ENCODE measurements around the gene VCX. TPM values are rescaled to one million over a fixed set of nuclear protein-coding genes. Genes with fewer than 3 reads are reported as not detected.
"Not testable (repeated sequence)": the region's sequence is repeated elsewhere in the genome, so short reads cannot be mapped to it uniquely, and the experiment has no call there.

VCX gene
- total RNA-seq: not detected

DNA sequence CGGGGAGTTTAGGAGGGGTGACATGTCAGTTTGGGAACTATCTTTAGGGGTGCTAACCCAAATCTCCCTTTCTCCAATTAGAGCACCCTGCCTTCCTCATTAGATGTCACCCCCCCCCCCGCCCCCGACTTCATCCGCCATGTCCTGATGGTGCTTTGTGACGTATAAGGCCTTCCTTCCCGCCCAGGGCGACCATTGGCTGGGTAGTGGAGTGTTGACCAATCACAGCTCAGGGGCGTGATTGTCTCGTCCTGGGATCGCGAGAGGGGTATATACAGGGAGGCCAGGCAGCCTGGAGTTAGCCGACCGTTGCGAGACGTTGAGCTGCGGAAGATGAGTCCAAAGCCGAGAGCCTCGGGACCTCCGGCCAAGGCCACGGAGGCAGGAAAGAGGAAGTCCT is at the start of gene VCX:
Gene VCX, plus strand, starts transcription at position 301 of the 400 bp plus-strand sequence. Its CDS starts 33 bp downstream, at position 334.
- not testable (repeated sequence) for H3K4me1 Mint-ChIP-seq, DNase-seq

DNA sequence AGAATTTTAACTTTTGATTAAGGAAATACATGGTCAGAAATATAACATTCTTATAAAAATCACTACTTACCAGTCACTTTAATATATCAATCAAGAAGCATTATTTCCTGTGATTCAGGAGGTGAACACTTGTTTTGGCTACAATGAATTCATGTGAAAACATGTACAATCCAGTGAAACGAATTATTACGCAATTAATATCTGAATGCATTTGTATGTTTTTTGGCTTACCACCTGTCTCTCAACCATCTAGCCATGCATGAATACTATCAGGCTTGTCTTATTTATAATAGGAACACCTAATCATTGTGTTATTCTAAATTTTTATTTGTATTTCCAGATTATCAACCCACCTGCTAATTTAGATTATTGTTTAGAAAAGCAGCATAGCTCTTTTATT is 44.6 kb upstream of the VCX start:
- no peaks in the 10 kb centered on the region for H3K27me3 Mint-ChIP-seq
- H3K9me3 Mint-ChIP-seq: no peaks in the 10 kb centered on the region
- no peaks in the 10 kb centered on the region for H3K4me1 Mint-ChIP-seq
- H3K36me3 Mint-ChIP-seq: no peaks in the 10 kb centered on the region
- no peak for DNase-seq
- H3K27ac Mint-ChIP-seq: no peak overlapping the region
- no peak overlapping the region for H3K4me3 Mint-ChIP-seq

More for the DNA sequence above, at the start of gene VCX:
- not testable (repeated sequence) for H3K4me3 Mint-ChIP-seq, H3K9me3 Mint-ChIP-seq, H3K27me3 Mint-ChIP-seq, H3K27ac Mint-ChIP-seq, H3K36me3 Mint-ChIP-seq

DNA sequence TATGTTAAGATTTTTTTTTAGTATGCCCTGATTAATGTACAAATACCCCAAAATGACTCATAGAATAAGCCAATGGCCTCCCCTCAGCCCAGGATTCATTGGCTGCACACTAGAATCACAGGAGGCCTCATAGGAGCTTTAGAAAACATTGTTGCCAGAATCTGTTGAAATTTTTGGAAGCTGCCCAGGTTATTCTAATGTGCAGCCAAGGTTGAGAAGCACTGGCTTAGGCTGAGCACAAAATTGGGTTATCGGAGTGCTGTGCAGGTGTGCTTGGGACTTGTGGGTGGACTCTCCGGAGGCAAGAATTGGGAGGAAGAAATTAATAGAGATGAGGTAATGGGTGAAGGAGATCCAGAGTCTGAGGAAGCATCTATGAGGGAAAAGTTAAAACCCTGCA is 41.3 kb upstream of the VCX start:
- no peaks in the 10 kb centered on the region for H3K9me3 Mint-ChIP-seq
- no peaks in the 10 kb centered on the region for H3K36me3 Mint-ChIP-seq
- no peak overlapping the region for H3K4me3 Mint-ChIP-seq
- no peak overlapping the region for H3K27ac Mint-ChIP-seq
- no peak for DNase-seq
- peaks cover 3% of the 10 kb centered on the region for H3K27me3 Mint-ChIP-seq
- H3K4me1 Mint-ChIP-seq: no peaks in the 10 kb centered on the region

DNA sequence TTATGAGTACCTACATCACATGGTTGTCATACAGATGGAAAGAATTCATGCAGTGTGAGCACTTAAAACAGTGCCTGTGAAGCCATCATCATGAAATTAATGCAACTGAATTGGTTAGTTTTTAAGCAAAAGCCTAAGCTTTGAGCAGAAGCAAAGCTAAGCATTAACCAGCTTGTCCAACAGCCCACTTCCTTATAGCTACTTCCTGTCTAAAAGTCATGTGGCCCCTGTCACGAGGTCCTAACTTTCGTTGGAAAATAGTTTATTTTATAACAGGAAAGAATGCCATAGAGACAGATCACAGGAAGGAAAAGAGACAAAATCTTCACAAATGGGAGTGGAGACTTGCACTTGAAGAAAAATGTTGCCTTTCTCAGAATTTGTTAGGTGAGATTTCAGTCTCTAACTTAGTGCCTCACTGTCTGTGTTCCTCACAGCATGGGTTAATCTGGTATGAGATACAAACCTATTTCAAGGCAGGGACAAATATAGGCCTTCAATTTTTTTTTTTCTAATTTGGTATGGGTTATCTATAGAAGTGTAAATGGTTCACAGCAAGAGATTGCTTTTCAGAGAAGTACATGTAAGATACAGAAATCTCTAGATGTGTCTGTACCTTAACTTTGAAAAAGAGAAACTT is 27.7 kb upstream of the VCX start:
- DNase-seq: no peak
- no peaks in the 10 kb centered on the region for H3K36me3 Mint-ChIP-seq
- peaks cover 4% of the 10 kb centered on the region for H3K9me3 Mint-ChIP-seq
- no peaks in the 10 kb centered on the region for H3K27me3 Mint-ChIP-seq
- H3K4me1 Mint-ChIP-seq: no peaks in the 10 kb centered on the region
- no peak overlapping the region for H3K4me3 Mint-ChIP-seq
- no peak overlapping the region for H3K27ac Mint-ChIP-seq

DNA sequence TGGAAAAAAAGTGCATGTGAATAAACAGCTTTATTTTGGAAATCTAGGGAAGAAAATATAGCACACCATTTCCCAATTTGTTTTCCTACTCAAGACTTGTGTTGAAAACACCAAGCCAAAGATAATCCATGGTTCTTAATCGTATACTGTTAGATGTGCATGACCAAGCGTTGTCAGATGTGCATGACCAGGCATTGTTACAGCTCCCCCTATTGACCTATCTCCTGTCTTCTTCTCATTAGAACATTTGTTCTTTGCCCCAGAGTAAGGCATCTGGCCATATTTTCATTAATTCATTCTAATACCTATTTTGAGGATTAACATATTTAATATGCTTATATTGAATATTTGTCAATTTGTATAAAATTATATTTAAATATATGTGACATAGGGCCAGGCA is 14.4 kb upstream of the VCX start:
- Mint-ChIP-seq H3K4me3 (no peak overlapping the region), H3K4me1 (no peaks in the 10 kb centered on the region), H3K27me3 (no peaks in the 10 kb centered on the region), H3K27ac (no peak overlapping the region), H3K36me3 (no peaks in the 10 kb centered on the region), H3K9me3 (no peaks in the 10 kb centered on the region)
- DNase-seq: no peak

DNA sequence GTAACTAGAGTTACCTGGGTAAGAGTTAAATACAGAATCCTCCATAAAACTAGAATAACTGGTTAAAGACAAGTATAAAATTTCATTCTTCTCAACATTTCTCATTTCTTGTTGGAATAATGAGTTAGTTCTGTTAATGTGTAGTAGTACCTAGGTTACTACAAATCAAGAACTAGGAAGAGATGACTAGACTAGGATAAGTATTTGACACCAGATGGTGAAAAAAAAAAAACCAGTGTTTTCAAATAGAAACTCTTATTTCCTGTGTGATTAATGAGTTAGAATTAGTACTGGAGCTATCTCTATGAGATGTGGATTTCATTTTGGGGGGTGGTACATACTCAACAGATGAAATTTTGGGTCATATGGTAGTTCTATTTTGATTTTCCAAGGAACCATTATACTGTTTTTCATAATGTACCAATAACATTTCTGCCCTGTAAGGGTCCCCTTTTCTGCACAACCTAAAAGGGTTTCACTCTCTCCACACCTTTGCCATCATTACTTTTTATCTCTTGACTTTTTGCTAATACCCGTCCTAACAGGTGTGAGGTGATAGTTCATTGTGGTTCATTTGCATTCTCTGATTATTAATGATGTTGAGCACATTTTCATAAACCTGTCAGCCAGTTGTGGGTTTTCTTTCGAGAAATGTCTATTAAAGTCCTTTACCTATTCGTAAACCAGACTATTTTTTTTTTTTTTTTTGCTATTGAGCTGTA is 1.7 kb upstream of the VCX start:
- H3K9me3 Mint-ChIP-seq: no peaks in the 10 kb centered on the region
- no peaks in the 10 kb centered on the region for H3K27me3 Mint-ChIP-seq
- DNase-seq: no peak
- no peak overlapping the region for H3K27ac Mint-ChIP-seq
- no peak overlapping the region for H3K4me3 Mint-ChIP-seq
- H3K36me3 Mint-ChIP-seq: no peaks in the 10 kb centered on the region
- H3K4me1 Mint-ChIP-seq: no peaks in the 10 kb centered on the region

DNA sequence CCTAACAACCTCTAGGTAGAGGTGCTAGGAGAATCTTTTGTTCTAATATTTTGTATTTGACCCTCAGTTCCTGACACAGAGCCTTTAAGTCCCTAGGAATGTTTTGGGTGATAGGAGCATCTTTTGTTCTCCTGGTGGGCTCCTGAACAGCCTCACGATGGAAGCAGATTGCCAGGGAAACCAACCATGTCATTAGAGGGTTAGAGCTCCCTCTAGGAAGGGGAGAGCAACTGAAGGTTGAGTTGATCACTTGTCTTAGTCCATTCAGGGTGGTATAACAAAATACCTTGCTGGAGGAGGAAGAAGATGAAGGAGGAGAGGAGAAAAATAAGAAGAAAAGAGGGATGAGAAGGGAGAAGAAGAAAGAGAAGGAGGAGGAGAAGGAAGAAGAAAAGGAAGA is 9.2 kb downstream of the VCX start:
- no peaks in the 10 kb centered on the region for H3K9me3 Mint-ChIP-seq
- no peak overlapping the region for H3K27ac Mint-ChIP-seq
- no peak overlapping the region for H3K4me3 Mint-ChIP-seq
- no peaks in the 10 kb centered on the region for H3K4me1 Mint-ChIP-seq
- no peak for DNase-seq
- H3K27me3 Mint-ChIP-seq: peaks cover 8% of the 10 kb centered on the region
- H3K36me3 Mint-ChIP-seq: no peaks in the 10 kb centered on the region

DNA sequence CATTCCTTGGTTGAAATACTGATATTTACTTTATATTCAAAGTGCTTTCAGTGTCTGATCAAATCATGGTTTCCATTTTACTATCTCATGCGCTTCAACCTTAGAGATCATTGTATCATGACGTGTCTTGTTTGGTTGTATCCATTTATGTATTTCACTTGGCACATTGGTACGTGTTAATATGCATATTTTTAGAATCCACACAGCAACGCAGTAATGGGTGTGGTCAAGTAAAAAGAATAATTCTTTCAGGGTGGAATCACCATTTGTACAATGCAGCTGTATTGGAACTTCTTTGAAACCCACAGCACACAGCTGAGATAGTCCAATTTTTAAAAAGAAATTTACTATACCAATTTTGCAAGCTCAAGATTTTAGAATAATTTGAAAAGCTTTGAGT is 29.1 kb downstream of the VCX start:
- no peaks in the 10 kb centered on the region for H3K4me1 Mint-ChIP-seq

DNA sequence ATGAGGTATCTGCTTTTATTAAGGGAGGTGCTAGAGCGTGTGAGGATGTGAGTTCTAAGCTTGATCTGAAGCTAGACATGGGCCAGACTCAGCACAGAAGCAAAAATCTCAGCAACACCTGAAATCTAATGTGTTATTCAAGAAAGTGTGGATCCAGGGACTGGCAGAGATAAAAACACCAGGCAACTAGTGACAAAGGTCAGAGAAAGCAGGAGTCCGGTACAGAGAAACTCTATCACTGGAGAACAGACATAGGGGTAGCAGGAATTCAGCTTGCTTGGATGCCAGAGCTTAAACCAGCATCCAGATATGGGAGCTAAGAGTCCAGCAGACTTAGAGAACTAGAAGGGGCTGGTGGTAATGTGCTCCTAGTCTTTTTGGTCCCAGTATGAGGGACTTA is 34.0 kb downstream of the VCX start:
- no peak overlapping the region for H3K4me3 Mint-ChIP-seq
- no peaks in the 10 kb centered on the region for H3K9me3 Mint-ChIP-seq
- DNase-seq: no peak
- no peaks in the 10 kb centered on the region for H3K4me1 Mint-ChIP-seq
- peaks cover 2% of the 10 kb centered on the region for H3K27me3 Mint-ChIP-seq
- H3K27ac Mint-ChIP-seq: no peak overlapping the region
- H3K36me3 Mint-ChIP-seq: no peaks in the 10 kb centered on the region

More for the DNA sequence above, 29.1 kb downstream of the VCX start:
- no peak overlapping the region for H3K4me3 Mint-ChIP-seq
- H3K36me3 Mint-ChIP-seq: no peaks in the 10 kb centered on the region
- H3K9me3 Mint-ChIP-seq: no peaks in the 10 kb centered on the region
- DNase-seq: no peak
- H3K27me3 Mint-ChIP-seq: no peaks in the 10 kb centered on the region
- H3K27ac Mint-ChIP-seq: no peak overlapping the region

DNA sequence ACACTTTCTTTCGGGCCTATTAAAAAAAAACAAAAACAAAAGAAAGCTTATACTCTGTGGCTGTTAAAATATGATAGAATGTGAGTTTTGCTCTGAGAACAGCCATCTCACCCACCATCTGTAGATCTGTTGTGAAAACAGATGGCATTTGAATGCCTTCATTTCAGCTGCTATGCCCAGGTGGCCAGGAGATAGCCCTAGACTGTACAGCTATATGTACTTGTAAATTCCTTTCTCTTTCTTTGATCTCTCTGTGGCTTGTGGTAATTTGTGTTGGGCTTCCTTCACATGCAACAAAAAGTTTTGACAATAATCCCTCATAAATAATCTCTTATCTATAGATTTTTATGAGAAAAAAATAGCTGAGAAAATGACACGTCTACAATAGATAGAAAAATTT is 46.2 kb downstream of the VCX start:
- no peak overlapping the region for H3K27ac Mint-ChIP-seq
- H3K9me3 Mint-ChIP-seq: no peaks in the 10 kb centered on the region
- DNase-seq: no peak
- no peaks in the 10 kb centered on the region for H3K27me3 Mint-ChIP-seq
- no peak overlapping the region for H3K4me3 Mint-ChIP-seq
- no peaks in the 10 kb centered on the region for H3K36me3 Mint-ChIP-seq
- no peaks in the 10 kb centered on the region for H3K4me1 Mint-ChIP-seq

DNA sequence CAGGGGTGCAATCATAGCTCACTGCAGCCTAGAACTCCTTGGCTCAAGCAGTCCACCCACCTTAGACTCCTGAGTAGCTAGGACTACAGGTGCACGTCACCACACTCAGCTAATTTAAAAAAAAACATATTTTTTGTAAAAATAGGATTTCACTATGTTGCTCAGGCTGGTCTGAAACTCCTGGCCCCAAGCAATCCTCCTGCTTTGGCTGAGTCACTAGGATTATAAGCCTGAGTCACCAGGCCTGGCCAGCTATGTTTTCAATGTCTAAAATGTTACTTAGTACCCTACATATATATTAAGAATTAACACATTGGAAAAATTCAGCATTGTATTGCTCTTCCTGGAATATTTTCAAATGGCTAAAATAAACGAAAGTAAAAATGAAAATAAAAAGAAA is 46.7 kb downstream of the VCX start:
- no peak overlapping the region for H3K4me3 Mint-ChIP-seq

DNA sequence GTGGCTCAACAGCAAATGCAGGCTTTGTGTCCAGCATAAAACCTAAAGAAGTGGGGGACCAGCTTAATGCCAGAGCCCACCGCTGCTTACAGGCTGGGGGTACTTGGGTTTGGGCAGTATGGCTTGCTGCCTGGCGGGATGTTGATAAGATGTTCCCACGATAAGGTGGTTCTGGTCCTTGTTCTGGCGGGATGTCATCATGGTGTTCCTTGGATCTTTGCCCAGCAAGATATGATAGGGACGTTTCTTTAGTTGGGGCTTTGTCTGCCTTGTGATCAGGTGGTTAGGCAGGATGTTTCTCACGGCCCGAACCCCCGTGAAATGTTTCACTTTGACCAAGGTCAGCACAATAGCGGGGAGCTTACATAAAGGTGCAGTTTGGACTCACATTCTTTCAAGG is 49.0 kb downstream of the VCX start:
- Mint-ChIP-seq H3K4me3 (no peak overlapping the region), H3K27me3 (no peaks in the 10 kb centered on the region), H3K36me3 (no peaks in the 10 kb centered on the region), H3K27ac (no peak overlapping the region), H3K9me3 (no peaks in the 10 kb centered on the region), H3K4me1 (no peaks in the 10 kb centered on the region)
- DNase-seq: no peak

More for the DNA sequence above, 46.7 kb downstream of the VCX start:
- Mint-ChIP-seq H3K9me3 (no peaks in the 10 kb centered on the region), H3K27ac (no peak overlapping the region), H3K27me3 (no peaks in the 10 kb centered on the region), H3K36me3 (no peaks in the 10 kb centered on the region), H3K4me1 (no peaks in the 10 kb centered on the region)
- no peak for DNase-seq

Other genes starting within 250 kb of the VCX start
- gene PNPLA4, start 84.2 kb downstream of the VCX start, total RNA-seq: 10 to 100 TPM in 1 of 2 experiments, 1 to 10 TPM in 1; 9.5 to 10.6 TPM

Measured in activated naive CD8-positive, alpha-beta T cell treated with anti-CD3 and anti-CD28 coated beads for 36 hours (primary cell).